Fibroblast of mammary gland (primary cell): ENCODE data around the gene DYSF.

ENCODE experiments used
- DNase-seq: peaks from one replicate; pipeline ENCODE4 v3.0.0-alpha.2; 2010; ENCODE audit warnings: low read depth
- H3K4me3 ChIP-seq: 2 replicates; pipeline ENCODE4 v1.5.1; 2011; ENCODE audit warnings: low read depth, mild to moderate bottlenecking, low read length, moderate library complexity; ENCODE audit not compliant: control insufficient read depth
- TF ChIP-seq, protein P1 (sequence below): conservative IDR thresholded peaks from 2 replicates; pipeline ENCODE4 v1.5.1; 2011; ENCODE audit warnings: low read depth, low read length, inconsistent platforms; ENCODE audit not compliant: control insufficient read depth, insufficient read depth

The DYSF gene

DNA sequence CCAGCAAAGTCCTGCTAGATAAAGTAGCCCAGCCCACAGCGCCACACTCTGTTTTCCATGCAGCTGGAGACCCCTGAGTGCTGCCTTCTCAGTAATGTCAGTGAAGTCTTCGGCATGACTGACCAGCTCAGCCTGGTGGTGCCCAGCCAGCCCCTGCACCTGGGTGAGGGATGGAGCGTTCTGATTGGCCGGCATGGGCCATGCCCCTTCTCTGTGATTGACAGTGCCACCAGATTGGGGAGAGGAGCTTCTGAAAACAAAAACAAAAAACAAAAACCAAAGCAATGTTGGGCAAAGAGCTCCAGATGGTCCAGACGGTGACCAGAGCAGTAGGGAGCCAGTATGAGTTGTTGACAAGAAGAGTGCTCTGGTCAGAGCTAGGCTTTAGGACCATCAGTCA is 122.6 kb downstream of the DYSF start:
- no peak overlapping the region for H3K4me3 ChIP-seq
- no peak for DNase-seq
- TF ChIP-seq, protein P1, sequence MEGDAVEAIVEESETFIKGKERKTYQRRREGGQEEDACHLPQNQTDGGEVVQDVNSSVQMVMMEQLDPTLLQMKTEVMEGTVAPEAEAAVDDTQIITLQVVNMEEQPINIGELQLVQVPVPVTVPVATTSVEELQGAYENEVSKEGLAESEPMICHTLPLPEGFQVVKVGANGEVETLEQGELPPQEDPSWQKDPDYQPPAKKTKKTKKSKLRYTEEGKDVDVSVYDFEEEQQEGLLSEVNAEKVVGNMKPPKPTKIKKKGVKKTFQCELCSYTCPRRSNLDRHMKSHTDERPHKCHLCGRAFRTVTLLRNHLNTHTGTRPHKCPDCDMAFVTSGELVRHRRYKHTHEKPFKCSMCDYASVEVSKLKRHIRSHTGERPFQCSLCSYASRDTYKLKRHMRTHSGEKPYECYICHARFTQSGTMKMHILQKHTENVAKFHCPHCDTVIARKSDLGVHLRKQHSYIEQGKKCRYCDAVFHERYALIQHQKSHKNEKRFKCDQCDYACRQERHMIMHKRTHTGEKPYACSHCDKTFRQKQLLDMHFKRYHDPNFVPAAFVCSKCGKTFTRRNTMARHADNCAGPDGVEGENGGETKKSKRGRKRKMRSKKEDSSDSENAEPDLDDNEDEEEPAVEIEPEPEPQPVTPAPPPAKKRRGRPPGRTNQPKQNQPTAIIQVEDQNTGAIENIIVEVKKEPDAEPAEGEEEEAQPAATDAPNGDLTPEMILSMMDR = no peak

DNA sequence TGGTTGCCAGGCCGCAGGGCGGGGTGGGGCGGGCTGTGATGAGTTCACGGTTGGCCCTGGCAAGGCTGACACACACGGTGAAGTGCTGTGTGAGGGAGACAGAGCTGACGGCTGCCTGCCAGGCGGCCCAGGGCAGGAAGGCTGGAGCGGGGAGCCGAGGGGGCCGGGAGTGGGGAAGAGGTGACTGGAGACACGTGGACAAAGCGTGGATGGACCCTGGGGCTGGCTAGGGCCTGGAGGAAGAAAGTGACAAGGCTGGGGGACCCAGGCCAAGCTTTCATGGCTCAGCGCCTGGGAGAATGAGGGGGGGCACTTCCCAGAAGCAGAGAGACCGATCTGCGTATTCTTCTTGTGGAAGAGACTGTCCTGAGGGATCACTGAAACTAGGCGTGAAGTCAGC is 123.2 kb downstream of the DYSF start:
- H3K4me3 ChIP-seq = no peak overlapping the region
- DNase-seq = no peak
- TF ChIP-seq, protein P1 = no peak

DNA sequence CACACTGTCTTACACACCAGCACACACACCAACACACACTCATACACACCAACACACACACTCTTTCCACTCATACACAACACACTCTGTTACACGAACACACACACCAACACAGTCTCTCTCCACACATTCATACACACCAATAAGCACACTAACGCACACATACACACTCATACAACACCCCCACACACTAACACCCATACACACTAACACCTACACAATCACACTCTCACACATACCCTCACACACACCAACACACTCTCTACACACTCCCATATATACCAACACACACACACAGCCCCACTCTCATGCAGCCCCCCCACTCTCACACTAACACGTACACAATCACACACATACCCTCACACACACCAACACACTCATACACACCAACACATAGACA is 123.8 kb downstream of the DYSF start:
- TF ChIP-seq, protein P1 = no peak
- DNase-seq = no peak
- H3K4me3 ChIP-seq = no peak overlapping the region

DNA sequence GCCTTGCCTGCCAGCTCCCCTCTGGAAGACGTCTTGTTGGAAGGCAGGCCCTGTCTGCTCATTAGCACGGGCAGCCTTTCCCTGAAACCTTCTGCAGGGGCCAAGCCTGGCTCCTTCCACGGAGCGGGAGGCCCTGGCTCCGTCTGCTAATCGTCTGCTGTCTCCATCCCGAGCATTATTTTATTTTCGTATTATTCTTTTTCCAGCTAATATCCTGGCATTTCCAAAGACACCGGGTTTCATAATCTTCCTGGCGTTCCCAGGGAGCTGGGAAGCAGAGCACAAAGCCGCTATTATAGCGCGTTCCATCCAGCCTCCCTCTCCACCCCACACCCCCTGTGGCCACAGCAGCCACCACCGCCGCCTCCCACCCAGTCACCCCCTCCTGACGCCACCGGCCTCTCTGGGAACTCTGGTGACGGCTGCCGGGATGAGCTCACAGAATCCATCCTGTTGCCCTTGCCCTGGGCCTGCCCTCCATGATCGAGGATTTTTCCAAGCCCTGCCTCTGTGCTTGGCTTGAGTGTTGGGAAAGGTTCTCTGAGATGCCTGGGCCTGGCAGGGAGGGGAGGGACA is 125.5 kb downstream of the DYSF start:
- TF ChIP-seq, protein P1 = no peak
- H3K4me3 ChIP-seq = no peak overlapping the region
- peak; percentile 40 for DNase-seq

DNA sequence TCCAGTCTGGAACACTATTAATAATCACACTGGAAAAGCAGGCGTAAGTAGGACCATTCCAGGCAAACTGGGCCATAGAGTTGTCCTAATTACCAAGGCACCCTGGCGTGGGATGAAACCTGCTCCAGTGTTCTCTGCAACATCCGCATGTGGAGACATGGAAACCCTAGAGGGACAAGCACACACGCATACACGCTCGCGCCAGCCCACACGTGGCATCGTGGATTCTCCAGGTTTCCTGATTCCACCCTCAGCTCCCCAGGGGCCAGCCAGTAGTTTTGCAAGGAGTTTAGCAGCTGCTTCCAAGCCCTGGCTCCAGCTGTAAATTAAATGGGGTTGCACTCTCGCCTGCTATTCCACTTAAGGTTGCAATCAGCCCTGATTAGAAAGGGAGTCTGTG is 127.7 kb downstream of the DYSF start:
- peak; percentile 20 for DNase-seq
- H3K4me3 ChIP-seq = no peak overlapping the region
- TF ChIP-seq, protein P1 = no peak

DNA sequence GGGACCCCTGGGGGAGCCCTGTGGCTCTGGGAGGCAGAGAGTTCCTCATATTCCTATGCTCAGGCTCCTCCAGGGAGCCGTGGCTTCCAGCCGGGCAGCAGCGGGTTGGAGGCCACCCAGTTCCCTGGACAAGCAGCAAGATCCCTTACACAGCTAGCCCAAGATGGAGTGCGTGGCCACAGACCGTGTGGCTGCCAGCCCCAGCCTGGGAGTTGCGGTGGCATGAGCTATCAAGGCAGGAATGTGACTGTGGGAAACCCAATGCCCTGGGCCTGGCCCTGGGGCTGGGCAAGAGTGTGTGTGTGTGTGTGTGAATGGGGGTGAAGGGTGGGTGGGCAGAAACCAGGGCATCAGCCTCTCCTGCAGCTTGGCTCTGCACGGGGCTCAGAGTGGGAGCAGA is 130.5 kb downstream of the DYSF start:
- no peak overlapping the region for H3K4me3 ChIP-seq
- DNase-seq = no peak
- TF ChIP-seq, protein P1 = no peak

DNA sequence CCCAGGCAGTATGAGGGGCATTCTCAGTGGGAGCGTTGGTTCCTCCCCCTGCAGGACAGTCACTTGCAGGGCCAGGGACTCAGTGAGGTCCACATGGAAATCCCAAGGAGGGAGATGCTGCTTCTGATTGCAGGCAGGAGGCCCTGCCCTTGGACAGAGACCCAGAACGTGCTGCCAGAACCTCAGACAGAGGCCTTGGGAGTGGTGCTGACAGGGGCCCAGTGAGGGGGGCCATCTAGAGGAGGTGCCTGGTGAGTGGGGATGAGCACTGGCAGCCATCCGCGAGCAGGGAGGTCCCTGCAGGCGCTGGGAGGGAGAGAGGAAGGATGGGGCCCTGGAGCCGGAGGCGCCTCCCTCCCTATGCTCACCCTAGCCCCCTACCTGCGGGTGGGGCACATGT is 133.1 kb downstream of the DYSF start:
- TF ChIP-seq, protein P1 = no peak
- DNase-seq = no peak
- no peak overlapping the region for H3K4me3 ChIP-seq
